Central memory CD4-positive, alpha-beta T cell (primary cell): Measurements from ENCODE around the gene ATG14.
"Not testable (repeated sequence)": the region's sequence is repeated elsewhere in the genome, so short reads cannot be mapped to it uniquely, and the experiment has no call there.

Experiments
- DNase-seq: peaks from one replicate; pipeline ENCODE4 v3.0.0; 2022
- total RNA-seq, 3 experiments: gene quantifications; one replicate each; lab custom pipeline; 2026; lab: John Stamatoyannopoulos, UW

The ATG14 gene, protein sequence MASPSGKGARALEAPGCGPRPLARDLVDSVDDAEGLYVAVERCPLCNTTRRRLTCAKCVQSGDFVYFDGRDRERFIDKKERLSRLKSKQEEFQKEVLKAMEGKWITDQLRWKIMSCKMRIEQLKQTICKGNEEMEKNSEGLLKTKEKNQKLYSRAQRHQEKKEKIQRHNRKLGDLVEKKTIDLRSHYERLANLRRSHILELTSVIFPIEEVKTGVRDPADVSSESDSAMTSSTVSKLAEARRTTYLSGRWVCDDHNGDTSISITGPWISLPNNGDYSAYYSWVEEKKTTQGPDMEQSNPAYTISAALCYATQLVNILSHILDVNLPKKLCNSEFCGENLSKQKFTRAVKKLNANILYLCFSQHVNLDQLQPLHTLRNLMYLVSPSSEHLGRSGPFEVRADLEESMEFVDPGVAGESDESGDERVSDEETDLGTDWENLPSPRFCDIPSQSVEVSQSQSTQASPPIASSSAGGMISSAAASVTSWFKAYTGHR
- 28.4 to 81.5 (median 67.1) reads per million in 3 experiments for total RNA-seq

DNA sequence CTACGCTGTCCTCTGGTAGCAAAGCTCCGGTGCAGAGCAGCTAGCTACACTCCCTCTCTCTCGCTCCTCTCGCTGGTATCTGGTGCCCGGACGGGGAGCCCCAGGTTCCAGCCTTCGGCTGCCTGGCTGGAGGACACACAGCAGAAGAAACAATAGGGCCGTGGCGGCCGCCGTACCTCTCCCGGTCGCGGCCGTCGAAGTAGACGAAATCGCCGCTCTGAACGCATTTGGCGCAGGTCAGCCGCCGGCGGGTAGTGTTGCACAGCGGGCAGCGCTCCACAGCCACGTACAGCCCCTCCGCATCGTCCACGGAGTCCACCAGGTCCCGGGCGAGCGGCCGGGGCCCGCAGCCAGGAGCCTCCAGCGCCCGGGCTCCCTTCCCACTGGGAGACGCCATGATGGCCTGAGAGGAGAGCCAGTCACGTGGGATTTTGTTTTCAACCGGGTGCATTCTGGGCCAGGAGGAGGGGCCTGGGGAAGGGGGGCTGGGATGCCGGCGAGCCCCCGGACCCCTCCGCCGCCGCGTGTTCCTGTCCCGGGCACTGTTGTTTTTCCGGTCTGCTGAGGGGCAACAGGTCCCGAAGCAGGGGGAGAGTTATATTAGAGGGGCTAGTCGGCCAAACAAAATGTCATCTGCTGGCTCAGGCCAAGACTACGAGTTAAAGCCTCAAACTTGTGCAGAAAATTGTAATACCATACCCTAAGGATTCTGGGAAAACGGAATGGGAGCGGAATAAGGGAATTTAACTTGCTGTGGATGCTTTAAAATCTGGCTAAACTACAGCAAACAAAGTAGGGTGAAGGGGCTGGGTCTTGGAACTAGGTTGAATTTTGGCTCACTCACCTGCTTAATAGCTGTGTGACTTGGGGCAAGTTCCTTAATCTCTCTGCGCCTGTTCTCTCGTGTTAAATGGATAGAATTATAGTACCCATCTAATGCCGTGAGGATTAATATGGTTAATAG lies at the start of gene ATG14:
Gene ATG14, minus strand, starts transcription at position 405 of the 964 bp plus-strand sequence. Its CDS starts 8 bp downstream, at position 397.
- DNase-seq, result peak; percentile 70

DNA sequence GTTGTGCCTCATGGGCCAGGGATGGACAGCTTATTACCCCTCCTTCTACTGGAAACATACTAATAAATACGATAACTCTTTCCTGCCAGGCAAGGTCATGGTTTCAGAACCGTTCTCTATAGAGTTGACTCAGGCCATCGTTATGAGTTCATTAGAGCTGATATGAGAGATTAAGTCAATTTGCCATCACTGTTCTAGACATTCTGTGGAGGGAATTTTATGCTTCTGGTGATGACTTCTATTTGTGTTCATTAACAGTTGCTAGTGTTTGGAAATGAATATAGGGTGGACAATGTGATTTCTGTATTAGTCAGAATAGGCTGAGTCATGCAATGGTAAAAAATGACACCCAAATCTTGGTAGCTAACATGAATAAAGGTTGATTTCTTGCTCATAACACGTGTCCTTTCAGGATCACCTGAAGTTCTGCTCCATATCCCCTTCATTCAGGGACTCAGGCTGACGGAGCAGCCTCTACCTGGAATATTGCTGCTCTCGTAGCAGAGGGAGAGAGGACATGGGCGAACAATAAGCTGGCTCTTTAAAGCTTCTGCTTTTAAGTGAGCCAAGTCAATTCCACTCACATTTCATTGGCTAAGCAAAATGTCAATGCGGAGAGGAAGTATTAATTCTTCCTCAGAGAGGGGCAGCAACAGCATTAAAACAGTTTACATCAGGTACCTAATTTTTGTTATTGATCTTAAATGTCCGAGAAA lies 47.3 kb upstream of the ATG14 start:
- no peak for DNase-seq

DNA sequence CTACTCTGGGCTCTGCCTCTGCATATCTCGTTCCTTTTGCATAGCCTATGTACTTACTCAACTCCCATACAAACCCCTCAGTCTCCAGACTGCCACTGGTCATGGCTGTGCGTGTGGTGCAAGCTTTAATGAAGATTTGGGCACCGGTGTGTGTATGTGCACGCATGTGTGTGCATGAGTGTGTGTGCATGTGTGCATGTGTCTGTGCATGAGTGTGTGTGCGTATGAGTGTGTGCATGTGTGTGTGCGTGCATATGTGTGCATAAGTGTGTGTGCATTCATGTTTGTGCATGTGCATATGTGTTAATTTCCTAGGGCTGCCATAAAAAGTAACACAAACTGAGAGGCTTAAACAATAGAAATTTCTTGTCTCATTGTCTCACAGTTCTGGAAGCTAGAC lies 45.9 kb upstream of the ATG14 start:
- DNase-seq, result no peak

DNA sequence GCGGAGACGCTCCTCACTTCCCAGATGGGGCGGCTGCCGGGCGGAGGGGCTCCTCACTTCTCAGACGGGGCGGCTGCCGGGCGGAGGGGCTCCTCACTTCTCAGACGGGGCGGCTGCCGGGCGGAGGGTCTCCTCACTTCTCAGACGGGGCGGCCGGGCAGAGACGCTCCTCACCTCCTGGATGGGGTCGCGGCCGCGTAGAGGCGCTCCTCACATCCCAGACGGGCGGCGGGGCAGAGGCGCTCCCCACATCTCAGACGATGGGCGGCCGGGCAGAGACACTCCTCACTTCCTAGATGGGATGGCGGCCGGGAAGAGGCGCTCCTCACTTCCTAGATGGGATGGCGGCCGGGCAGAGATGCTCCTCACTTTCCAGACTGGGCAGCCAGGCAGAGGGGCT lies 44.8 kb upstream of the ATG14 start:
- not testable (repeated sequence) for DNase-seq

DNA sequence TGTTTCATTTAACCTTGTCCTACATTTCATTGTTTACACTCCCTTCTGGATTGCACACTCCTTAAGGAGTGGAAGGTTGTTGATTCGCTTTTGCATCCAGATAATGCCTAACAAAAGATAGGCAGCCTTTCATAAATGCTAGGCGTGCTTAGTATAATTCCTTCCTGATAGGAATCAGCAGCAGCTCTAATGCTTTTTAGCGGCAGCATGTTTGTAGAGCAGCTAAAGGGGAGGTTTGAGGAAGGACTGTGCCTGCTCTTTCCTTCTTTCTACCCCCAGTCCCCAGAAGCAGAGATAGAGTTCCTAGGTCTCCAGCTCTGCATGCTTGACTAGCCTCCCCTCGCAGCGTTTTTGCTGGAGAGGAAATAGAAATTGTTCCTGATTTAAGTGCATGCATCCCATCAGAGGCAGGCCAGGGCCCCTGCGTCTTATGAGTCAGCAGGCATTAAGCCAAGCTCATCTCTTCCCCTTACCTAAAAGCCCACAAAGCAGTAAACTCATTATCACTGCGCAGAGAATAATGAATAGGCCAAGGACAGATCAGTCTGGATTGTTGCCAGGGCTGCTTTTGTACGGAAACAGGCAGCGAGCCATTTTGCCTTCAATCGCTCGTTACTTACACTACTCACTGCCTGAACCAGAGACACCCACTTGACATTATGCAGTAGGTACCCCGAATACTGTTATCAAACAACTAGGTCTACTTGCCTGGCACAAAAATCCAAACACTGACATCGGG lies 42.8 kb upstream of the ATG14 start:
- DNase-seq, result no peak

DNA sequence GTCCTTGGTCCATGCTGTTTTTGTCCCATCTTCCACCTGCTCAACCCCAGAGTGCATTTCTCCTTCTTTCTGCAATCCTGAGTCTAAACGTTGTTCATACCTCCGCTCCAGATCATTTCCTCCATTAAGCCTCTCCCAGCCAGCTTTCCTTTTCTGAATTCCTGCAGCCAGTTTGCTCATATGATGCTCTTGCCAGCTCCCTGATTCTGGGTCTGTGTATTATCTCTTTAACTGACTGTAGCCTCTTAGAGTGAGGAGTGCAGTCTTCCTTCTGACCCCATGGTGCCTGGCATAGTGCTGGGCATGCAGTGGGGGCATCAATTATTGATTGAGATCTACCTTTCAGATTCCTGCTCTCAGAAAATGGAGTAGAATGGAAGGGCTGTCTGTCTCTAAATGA lies 40.3 kb upstream of the ATG14 start:
- no peak for DNase-seq

DNA sequence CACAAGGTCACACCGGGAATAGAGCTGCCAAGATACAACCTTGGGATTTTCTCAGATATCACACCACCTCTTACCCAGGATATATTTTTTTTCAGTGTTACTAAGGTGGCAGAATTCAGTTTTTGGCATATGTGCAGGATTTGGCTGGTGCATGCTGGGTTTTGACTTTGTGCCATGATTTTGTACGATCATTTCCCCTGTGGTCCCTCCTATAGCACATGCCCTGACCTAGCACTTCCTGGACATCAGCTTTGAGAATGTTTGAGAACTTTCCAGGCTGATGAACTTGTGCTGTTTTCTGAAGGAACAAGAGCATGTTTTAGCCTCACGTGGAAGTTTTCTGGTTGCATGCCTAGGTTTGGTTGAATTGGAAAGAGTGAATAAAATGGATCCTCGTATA lies 39.8 kb upstream of the ATG14 start:
- no peak for DNase-seq

DNA sequence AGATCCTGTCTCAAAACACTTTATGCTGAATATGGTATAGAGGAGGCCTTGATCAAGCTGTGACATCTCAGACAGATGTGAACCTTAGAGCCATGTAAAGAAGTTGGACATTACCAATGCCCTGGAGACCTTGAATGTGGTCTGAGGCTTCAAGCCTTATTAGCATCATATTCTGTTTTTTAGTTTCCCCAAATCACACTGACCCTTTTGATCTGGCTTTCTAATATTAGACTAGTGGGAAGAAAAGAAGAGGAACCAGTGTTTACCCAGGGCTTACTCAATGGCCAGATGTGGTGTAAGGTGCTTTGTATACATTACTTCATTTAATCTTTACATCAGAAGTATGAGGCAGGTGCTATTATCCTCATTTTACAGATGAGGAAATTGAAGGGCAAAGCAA lies 39.4 kb upstream of the ATG14 start:
- no peak for DNase-seq

DNA sequence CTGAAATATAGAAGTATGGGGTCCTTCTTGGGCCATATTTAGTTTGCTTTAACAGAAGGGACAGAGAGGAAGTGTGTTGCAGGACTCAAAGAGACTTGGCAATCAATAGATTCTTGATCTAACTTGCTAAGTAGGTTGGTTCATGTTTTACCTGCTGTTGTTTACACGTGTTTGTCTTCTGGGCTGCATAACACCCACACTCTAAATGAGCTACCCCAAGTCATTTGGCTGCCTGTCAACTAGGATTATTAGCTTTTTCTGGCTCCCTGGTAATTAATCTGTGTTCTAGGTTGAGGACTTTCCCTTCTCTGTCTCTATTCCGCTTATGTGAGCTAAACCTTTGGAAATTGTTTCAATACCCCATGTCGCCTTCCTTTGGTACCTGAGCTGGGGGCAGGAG lies 38.9 kb upstream of the ATG14 start:
- no peak for DNase-seq

DNA sequence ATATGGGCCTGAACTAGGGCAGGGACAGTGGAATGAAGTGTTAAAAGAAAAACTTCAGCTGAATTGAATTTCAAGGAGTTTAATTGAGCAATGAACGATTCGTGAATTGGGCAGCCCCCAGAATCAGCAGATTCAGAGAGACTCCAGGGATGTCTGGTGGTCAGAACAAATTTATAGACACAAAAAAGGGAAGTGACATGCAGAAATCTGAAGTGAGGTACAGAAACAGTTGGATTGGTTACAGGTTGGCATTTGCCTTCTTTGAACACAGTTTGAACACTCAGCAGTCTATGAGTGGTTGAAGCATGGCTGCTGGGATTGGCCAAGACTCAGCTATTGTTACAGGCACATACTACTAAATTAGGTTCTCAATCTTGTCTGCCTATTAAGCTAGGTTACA lies 38.5 kb upstream of the ATG14 start:
- no peak for DNase-seq

DNA sequence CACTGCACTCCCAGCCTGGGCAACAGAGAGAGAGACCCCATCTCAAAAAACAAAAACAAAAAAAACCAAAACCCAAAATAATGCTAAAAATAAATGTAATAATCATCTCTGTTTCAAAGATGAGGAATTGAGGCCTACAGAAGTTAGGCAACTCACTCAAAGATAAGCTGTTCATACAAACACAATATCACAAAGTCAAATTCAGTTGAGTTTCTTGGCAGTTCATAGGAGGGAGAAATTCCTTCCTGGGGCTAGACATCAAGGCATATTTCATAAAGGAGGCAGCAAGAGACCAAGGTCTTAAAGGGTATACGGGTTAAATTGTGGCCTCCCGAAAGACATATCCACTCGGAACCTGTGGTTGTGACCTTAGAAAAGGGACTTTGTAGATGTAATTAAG lies 37.5 kb upstream of the ATG14 start:
- DNase-seq, result no peak

DNA sequence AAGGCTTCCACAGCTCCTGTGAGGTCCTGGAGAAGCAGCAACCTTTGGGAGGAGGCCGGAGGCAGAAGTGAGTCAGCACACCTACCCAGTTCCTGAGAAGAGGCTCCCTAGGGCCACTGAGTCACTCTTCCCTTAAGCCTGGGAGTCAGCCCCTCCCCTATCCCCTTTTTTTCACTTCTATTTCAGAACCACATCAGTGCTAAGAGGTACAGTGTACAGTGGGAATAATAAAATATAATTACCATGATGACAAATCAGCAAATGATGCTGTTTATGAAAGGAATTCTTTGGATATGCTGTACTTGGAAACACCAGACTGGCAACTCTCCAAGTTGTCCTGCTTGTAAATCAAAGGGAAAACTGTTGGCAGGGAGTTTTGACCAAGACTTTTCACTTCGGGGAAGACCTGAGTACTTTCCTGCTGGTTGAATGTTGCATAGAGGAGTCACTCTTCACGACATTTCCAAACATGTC lies 36.5 kb upstream of the ATG14 start:
- DNase-seq, result no peak

DNA sequence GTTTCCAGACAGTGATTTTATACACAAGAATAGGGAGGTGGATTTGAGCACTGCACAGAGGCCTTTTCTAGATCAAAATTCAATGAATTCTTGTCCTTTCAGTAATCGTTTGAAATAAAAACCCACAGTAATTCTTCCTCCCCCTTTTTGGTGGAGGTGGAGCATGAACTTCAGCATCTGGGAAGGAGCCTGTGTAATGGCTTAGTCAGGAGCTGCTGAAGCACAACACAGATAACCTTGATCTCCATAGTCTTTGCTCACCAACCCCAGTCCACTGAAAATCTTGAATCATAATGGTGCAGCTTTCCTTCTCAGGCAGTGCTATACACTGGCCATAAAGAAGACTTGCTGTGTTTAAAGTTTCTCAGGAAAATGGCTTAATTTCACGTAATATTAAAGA lies 35.2 kb upstream of the ATG14 start:
- DNase-seq, result no peak

DNA sequence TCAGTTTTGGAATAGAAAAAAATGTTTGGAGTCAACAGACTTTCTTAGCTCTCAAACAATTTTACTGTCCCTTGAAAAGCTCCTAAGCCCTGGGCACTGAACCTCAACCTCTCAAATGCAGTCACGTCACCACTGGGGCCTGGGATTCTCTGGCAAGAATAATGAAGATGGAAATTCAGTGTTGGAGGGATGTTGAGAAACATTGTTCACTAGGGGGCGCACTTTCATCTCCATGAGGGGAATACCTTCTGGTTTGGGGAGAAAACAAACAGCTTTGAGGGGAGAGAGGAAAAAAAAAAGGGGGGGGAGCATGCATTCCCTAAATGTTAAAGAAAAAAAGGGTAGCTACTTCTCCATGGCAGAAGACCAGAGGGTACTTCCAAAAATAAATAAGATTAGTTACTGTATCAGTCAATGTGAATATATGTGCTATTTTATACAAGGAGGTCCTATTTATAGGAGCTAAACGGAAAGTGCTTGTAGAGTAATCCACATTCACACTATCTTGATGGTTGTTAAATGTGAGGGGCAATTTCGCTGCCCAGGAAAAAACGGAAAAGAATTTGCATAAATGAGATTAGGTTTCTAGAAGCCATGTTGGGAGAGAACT lies 34.6 kb upstream of the ATG14 start:
- DNase-seq, result peak; percentile 47

DNA sequence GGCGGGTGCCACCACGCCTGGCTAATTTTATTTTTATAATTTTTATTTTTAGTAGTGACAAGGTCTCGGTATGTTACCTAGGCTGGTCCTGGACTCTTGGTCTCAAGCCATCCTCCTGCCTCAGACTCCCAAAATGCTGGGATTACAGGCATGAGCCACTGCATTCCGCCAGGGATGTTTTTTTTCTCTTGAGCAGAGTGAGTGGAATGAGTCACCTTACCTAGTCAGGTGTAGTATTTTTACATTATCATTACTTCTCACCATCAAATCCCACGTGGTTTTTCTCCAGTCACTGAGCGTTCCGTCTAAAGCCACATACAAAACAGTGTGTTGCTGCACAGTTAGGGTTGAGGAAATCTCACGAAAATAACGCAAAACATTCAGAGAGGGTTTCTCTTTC lies 29.7 kb upstream of the ATG14 start:
- no peak for DNase-seq

DNA sequence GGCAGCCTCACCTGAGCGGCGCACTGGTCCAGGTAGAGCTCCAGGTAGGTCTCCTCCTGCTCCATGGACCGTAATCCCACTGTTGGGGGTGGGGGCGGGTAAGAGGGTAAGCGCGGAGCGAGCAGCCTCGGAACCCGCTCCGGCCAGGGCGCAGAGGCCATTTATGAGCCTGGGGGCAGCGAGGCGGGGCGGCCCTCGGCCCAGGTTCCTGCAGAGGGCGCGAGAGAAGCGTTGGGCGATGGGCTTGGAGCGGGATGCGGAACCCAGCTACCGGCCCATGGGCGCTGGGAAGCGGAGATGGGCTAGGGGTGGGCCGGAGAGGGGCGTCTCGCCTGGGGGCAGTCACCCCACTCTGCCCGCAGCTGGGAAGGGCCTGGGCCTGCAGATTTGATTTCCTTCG lies 28.8 kb upstream of the ATG14 start, which contains the start of gene TBPL2:
Gene TBPL2, minus strand, starts transcription at position 232 of the 400 bp plus-strand sequence. Its CDS starts 167 bp downstream, at position 65.
- DNase-seq, result no peak

DNA sequence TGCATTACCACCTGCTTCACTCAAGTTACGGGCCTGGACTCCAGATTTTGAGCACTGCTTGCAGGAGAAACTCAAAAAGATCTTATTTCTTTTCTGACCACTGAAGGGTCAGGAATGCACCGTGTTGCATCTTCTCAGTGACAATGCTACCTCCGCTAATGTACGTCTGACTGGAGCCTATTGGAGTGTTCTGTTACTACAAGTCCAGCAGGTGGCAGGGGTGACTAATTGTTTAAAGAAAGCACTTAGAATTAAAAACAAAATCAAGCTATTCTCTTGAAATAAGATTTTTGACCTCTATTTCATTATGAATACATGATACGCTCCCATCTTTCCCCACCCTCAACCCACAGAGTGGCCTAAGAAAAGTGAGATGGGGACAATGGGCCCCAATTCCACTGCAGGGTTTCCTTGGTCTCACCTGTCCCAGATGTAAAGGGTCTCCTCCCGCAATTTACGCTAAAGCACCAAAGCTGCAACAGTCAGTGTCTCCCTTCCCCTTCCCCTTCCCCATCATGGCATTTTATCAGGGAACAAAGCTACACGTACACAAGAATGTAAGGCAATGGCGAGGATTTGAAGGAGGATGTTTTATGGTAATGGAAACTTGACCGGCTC lies 26.5 kb upstream of the ATG14 start:
- DNase-seq, result no peak

DNA sequence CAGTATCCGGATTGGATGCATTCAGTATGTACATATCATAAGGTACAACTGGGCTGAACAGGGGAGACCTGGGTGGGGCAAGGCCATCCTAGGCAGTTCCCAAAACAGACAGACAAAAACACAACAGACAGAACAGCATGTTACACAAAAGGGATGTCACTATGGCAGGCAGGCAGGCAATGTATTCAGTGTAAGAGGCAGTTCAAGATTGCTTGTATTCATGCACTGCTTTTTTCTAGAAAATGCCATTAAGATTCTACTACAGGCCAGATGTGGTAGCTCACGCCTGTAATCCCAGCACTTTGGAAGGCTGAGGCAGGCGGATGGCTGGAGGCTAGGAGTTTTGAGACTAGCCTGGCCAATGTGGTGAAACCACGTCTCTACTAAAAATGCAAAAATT lies 25.3 kb upstream of the ATG14 start:
- DNase-seq, result no peak

DNA sequence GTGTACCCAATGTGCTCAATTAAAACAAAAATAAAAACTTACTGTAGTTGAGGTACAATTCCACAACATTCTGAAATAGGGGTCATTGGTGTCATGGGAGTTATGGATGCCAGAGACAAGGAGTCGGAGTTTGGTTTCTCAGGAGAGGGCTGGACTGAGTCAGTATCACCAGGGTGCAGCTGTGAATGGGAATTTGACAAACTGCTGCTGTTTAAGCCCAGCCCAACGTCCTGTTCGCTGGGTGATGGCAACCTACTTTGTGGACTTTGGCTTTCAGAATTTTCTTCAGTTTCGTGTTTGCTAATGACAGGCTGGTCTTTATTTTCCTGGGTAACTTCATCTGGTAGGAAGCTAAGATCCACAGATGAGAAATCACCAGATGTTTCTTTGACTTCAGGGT lies 24.9 kb upstream of the ATG14 start:
- no peak for DNase-seq

DNA sequence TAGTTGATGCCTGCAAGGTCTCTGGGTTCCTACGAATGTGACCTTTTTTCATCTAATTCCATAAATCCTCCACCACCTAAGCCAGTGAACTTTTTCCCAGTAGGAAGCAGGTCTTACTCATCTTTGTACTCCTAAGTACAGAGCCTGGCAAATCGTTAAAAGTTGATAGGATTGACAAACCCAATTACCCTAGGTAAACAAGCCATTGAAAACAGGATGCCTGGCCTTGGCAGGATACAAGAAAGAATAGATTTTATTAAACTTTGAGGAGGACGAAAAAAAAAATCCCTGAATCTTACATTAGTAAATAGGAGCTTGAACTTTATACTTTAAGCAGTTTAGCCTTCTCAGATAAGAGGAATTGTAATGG lies 23.2 kb upstream of the ATG14 start:
- DNase-seq, result no peak
